Measurements from ENCODE around the gene BNIP3.
"Not testable (repeated sequence)": the region's sequence is repeated elsewhere in the genome, so short reads cannot be mapped to it uniquely, and the experiment has no call there.

- TF ChIP-seq, protein P1, sequence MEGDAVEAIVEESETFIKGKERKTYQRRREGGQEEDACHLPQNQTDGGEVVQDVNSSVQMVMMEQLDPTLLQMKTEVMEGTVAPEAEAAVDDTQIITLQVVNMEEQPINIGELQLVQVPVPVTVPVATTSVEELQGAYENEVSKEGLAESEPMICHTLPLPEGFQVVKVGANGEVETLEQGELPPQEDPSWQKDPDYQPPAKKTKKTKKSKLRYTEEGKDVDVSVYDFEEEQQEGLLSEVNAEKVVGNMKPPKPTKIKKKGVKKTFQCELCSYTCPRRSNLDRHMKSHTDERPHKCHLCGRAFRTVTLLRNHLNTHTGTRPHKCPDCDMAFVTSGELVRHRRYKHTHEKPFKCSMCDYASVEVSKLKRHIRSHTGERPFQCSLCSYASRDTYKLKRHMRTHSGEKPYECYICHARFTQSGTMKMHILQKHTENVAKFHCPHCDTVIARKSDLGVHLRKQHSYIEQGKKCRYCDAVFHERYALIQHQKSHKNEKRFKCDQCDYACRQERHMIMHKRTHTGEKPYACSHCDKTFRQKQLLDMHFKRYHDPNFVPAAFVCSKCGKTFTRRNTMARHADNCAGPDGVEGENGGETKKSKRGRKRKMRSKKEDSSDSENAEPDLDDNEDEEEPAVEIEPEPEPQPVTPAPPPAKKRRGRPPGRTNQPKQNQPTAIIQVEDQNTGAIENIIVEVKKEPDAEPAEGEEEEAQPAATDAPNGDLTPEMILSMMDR (IDR thresholded peaks at IDR 0.05; ENCODE audit: poor library complexity): not testable (repeated sequence)
- not testable (repeated sequence) for TF ChIP-seq EZH2 (IDR thresholded peaks at IDR 0.05; ENCODE audit: borderline replicate concordance); EZH2phosphoT487 (IDR thresholded peaks at IDR 0.05; ENCODE audit: low read depth, severe bottlenecking, unreplicated experiment)
Measured at GRCh38 chr10:131949908-131950307, 31.8 kb downstream of the BNIP3 start.

Data from hepatocyte (in vitro differentiated cells).